Measurements from ENCODE around the gene LIN28B. TPM values are rescaled to one million over a fixed set of nuclear protein-coding genes. Genes with fewer than 3 reads are reported as not detected.

LIN28B gene
- total RNA-seq, 4 donors from 2014 or later: not detected

DNA sequence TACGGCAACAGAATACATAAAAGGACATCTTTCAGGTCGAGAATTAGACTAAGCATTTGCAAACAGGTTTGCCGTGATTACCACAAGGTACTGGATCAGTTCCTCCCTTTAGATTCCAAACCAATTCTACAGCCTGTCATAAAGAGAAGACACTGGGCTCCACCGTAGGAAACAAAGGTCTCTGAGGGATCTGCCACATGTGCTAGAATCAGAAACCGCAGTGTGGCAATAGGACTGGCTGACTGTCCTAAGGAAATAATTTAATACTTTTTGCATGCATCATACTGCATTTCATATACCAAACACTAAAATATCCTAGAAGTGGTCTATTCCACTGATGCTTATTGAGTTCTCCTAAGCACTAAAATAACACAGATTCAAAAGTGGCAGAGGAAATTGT lies 163.7 kb downstream of the LIN28B start:
- TF ChIP-seq, protein P1, sequence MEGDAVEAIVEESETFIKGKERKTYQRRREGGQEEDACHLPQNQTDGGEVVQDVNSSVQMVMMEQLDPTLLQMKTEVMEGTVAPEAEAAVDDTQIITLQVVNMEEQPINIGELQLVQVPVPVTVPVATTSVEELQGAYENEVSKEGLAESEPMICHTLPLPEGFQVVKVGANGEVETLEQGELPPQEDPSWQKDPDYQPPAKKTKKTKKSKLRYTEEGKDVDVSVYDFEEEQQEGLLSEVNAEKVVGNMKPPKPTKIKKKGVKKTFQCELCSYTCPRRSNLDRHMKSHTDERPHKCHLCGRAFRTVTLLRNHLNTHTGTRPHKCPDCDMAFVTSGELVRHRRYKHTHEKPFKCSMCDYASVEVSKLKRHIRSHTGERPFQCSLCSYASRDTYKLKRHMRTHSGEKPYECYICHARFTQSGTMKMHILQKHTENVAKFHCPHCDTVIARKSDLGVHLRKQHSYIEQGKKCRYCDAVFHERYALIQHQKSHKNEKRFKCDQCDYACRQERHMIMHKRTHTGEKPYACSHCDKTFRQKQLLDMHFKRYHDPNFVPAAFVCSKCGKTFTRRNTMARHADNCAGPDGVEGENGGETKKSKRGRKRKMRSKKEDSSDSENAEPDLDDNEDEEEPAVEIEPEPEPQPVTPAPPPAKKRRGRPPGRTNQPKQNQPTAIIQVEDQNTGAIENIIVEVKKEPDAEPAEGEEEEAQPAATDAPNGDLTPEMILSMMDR (IDR thresholded peaks at IDR 0.05; ENCODE audit: low read depth): no peak

DNA sequence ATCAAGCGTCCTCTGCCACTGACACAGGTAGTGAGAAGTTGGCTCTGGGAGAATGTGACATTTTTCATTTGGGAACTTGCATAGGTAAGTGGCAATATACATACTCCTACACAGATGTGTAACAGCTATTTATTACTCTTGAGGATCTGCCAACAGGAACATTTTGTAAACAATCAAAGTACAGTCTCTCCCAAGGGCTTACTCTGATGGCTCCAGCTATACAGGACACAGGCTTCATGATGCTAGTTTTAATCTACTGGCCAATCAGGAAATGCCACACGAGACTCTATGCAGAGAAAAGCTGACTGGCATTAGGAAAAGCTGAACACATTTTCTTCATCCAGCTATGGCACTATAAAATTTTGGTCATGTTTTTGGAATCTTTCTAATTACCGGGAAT lies 165.1 kb downstream of the LIN28B start:
- TF ChIP-seq, protein P1 (IDR thresholded peaks at IDR 0.05; ENCODE audit: low read depth): no peak

DNA sequence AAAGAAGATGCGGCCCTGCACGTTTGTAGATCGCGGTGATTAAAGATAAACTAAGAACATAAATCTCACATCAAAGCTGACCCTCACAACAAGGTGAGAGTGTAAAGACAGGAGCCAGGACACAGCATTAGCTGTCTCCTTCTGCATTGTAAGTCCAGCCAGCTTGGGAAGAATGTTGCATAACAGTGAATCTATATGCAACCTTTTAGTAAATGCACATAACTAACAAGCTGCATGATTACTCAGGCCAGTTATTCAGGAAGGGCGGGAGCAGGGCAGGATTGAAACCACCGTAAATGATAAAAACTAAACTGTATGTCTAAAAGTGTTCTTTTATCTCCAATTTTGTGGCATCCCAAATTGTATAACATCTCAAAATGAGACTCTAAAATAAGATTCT lies 165.8 kb downstream of the LIN28B start:
- TF ChIP-seq, protein P1 (IDR thresholded peaks at IDR 0.05; ENCODE audit: low read depth): no peak

Small RNA genes lying within 50 kb of the gene (small RNA-seq; reads per million reads assigned to genes)
- not detected for gene RNU6-1106P

Other genes with a start within 250 kb of the LIN28B start
- 10 to 100 TPM; 15.7 to 23.3 (median 21.0) TPM for gene HACE1, start 97.2 kb upstream of the LIN28B start, total RNA-seq
- gene POPDC3, start 222.9 kb downstream of the LIN28B start, total RNA-seq: 1 to 10 TPM in 1 of 4 donors, under 1 TPM in 1, not detected in 2; 0.68 to 1.1 TPM